CD4-positive, alpha-beta memory T cell (primary cell): ENCODE data around the gene NIPAL1. TPM values are rescaled to one million over a fixed set of nuclear protein-coding genes. Genes with fewer than 3 reads are reported as not detected.

ENCODE experiments used
- CTCF ChIA-PET: fragments of 350-600 bp; sonication (Branson Sonifier 250); formaldehyde crosslinking; loops from one replicate; lab custom pipeline; 2021; ENCODE audit warnings: inconsistent platforms; ENCODE audit not compliant: partially characterized antibody; lab: Charles Lee
- POLR2A ChIA-PET: fragments of 350-600 bp; sonication (Branson Sonifier 250); formaldehyde crosslinking; loops from one replicate; lab custom pipeline; 2021; ENCODE audit not compliant: partially characterized antibody; lab: Charles Lee
- DNase-seq, 5 donors: peaks; one replicate each; pipeline versions ENCODE4 v3.0.0 to v3.0.0-alpha.2; 2020 to 2022; ENCODE audit warnings: mixed read lengths in 1 of 5
- H3K27ac ChIP-seq: one replicate; pipeline ENCODE4 v1.7.0; 2013; ENCODE audit warnings: low read depth, low read length
- H3K27me3 ChIP-seq: 2 replicates; pipeline ENCODE4 v1.7.0; 2013; ENCODE audit warnings: mild to moderate bottlenecking, low read length, moderate library complexity; ENCODE audit not compliant: insufficient read depth
- H3K36me3 ChIP-seq: 2 replicates; pipeline ENCODE4 v1.7.0; 2013; ENCODE audit warnings: mild to moderate bottlenecking, low read length, moderate library complexity; ENCODE audit not compliant: insufficient read depth
- H3K4me1 ChIP-seq: 2 replicates; pipeline ENCODE4 v1.7.0; 2013; ENCODE audit warnings: mild to moderate bottlenecking, low read length, moderate library complexity; ENCODE audit not compliant: insufficient read depth
- H3K4me3 ChIP-seq, 2 donors: one replicate each; pipeline ENCODE4 v1.7.0; 2013; ENCODE audit warnings: low read length in 2 of 2, mild to moderate bottlenecking in 1 of 2
- H3K9me3 ChIP-seq, 2 donors: one replicate each; pipeline ENCODE4 v1.7.0; 2013; ENCODE audit warnings: low read length in 2 of 2, control low read depth in 1 of 2; ENCODE audit not compliant: control insufficient read depth in 1 of 2
- H3K27ac Mint-ChIP-seq, 7 donors: one replicate each; pipeline ENCODE4 v1.8.0; 2020 to 2021; ENCODE audit warnings: mixed read lengths in 7 of 7, mild to moderate bottlenecking in 6 of 7, inconsistent platforms in 3 of 7, moderate library complexity in 3 of 7
- H3K27me3 Mint-ChIP-seq, 2 donors: one replicate each; pipeline ENCODE4 v1.8.0; 2020 to 2021; ENCODE audit warnings: mixed read lengths in 2 of 2
- H3K36me3 Mint-ChIP-seq, 2 donors: one replicate each; pipeline ENCODE4 v1.8.0; 2020 to 2021; ENCODE audit warnings: mixed read lengths in 2 of 2, inconsistent platforms in 1 of 2, mild to moderate bottlenecking in 1 of 2
- H3K4me1 Mint-ChIP-seq, 4 donors: one replicate each; pipeline ENCODE4 v1.8.0; 2020 to 2021; ENCODE audit warnings: mixed read lengths in 4 of 4, mild to moderate bottlenecking in 1 of 4
- H3K4me3 Mint-ChIP-seq, 8 donors: one replicate each; pipeline ENCODE4 v1.8.0; 2020 to 2021; ENCODE audit warnings: mixed read lengths in 8 of 8, mild to moderate bottlenecking in 7 of 8, moderate library complexity in 6 of 8, inconsistent platforms in 3 of 8
- H3K9me3 Mint-ChIP-seq, 8 donors: one replicate each; pipeline ENCODE4 v1.8.0; 2020 to 2021; ENCODE audit warnings: mixed read lengths in 8 of 8, mild to moderate bottlenecking in 5 of 8, inconsistent platforms in 3 of 8, moderate library complexity in 1 of 8
- intact Hi-C: fragments of 100-400 bp; cut with micrococcal nuclease; formaldehyde crosslinking; loops from one replicate; pipeline ENCODE4 v1.15.1; 2023
- polyA plus RNA-seq, 2 donors: library from polyadenylated mRNA; unstranded; fragments of 300-500 nt; fragmentation: Illumina TruSeq; gene quantifications; one replicate each; pipeline ENCODE4 v1.2.3, GENCODE V29; 2021
- total RNA-seq, 2 experiments: library from RNA; stranded (reverse); gene quantifications; one replicate each; pipeline ENCODE4 v1.2.3, GENCODE V29; 2021

Gene NIPAL1
- total and polyA plus RNA-seq, 4 experiments from 2014 or later, result 0.65 to 3.3 (median 1.8) TPM

- no peak overlapping the region for H3K27ac ChIP-seq
- ChIA-PET POLR2A (no interaction called here), CTCF (no interaction called here)
- H3K27me3 ChIP-seq, result no peaks in the 10 kb centered on the region
- Mint-ChIP-seq H3K27me3 (peaks cover 8 to 19% of the 10 kb centered on the region in 2 donors), H3K9me3 (peaks cover 0 to 7% (median under 1%) of the 10 kb centered on the region in 8 donors), H3K36me3 (no peaks in the 10 kb centered on the region), H3K4me1 (peaks cover 4 to 12% (median 6%) of the 10 kb centered on the region in 4 donors), H3K4me3 (no peak overlapping the region), H3K27ac (no peak overlapping the region)
- DNase-seq, result no peak
- H3K36me3 ChIP-seq, result no peaks in the 10 kb centered on the region
- H3K4me1 ChIP-seq, result peaks cover 16% of the 10 kb centered on the region
- intact Hi-C loops, result no loop called here
- no peak overlapping the region for H3K4me3 ChIP-seq
- no peaks in the 10 kb centered on the region for H3K9me3 ChIP-seq
Observed at GRCh38 chr4:48012824-48013223, 3.7 kb upstream of the NIPAL1 start.

- no peak overlapping the region for H3K27ac Mint-ChIP-seq
- H3K36me3 Mint-ChIP-seq, result no peaks in the 10 kb centered on the region
- no peaks in the 10 kb centered on the region for H3K27me3 ChIP-seq
- peaks cover 16% of the 10 kb centered on the region for H3K4me1 ChIP-seq
- CTCF ChIA-PET, result interaction anchor here (1.4 to 1.7 kb wide), 2 partner anchors 13 to 19 kb away, joined by 4 to 7 read pairs; no protein-coding TSS in a partner anchor
- H3K9me3 Mint-ChIP-seq, result no peaks in the 10 kb centered on the region
- H3K27ac ChIP-seq, result no peak overlapping the region
- intact Hi-C loops, result loop anchor here (5.0 kb wide), 2 partner anchors 103 to 252 kb away; partner anchors contain the start of genes NFXL1 and TEC
- no peak for DNase-seq
- H3K4me3 ChIP-seq, result no peak overlapping the region
- H3K4me1 Mint-ChIP-seq, result peaks cover 4 to 12% (median 6%) of the 10 kb centered on the region in 4 donors
- peak overlapping the region in 2 of 8 donors; percentile 77 to 82 for H3K4me3 Mint-ChIP-seq
- POLR2A ChIA-PET, result no interaction called here
- no peaks in the 10 kb centered on the region for H3K36me3 ChIP-seq
- H3K9me3 ChIP-seq, result no peaks in the 10 kb centered on the region
- H3K27me3 Mint-ChIP-seq, result peaks cover 8 to 19% of the 10 kb centered on the region in 2 donors
Observed at GRCh38 chr4:48015216-48015615, 1.4 kb upstream of the NIPAL1 start.

- peaks cover 8 to 16% of the 10 kb centered on the region in 2 donors for H3K27me3 Mint-ChIP-seq
- intact Hi-C loops, result loop anchor here (1.0 to 5.0 kb wide), 3 partner anchors 72 to 252 kb away; partner anchors contain the start of genes NFXL1 and TEC
- peak overlapping the region; percentile 77 to 92 (median 87) for H3K4me3 Mint-ChIP-seq
- H3K27me3 ChIP-seq, result no peaks in the 10 kb centered on the region
- H3K36me3 Mint-ChIP-seq, result no peaks in the 10 kb centered on the region
- H3K9me3 Mint-ChIP-seq, result no peaks in the 10 kb centered on the region
- H3K27ac ChIP-seq, result no peak overlapping the region
- no peaks in the 10 kb centered on the region for H3K36me3 ChIP-seq
- no peaks in the 10 kb centered on the region for H3K9me3 ChIP-seq
- ChIA-PET POLR2A (no interaction called here), CTCF (interaction anchor here (1.0 to 1.7 kb wide), 2 partner anchors 17 to 18 kb away, joined by 3 to 7 read pairs; no protein-coding TSS in a partner anchor)
- DNase-seq, result no peak
- H3K4me3 ChIP-seq, result no peak overlapping the region
- H3K4me1 ChIP-seq, result peaks cover 16% of the 10 kb centered on the region
- H3K4me1 Mint-ChIP-seq, result peaks cover 4 to 12% (median 6%) of the 10 kb centered on the region in 4 donors
- H3K27ac Mint-ChIP-seq, result peak overlapping the region in 2 of 7 donors; percentile 19 to 44
Observed at GRCh38 chr4:48015678-48016077, 894 bp upstream of the NIPAL1 start.

DNA sequence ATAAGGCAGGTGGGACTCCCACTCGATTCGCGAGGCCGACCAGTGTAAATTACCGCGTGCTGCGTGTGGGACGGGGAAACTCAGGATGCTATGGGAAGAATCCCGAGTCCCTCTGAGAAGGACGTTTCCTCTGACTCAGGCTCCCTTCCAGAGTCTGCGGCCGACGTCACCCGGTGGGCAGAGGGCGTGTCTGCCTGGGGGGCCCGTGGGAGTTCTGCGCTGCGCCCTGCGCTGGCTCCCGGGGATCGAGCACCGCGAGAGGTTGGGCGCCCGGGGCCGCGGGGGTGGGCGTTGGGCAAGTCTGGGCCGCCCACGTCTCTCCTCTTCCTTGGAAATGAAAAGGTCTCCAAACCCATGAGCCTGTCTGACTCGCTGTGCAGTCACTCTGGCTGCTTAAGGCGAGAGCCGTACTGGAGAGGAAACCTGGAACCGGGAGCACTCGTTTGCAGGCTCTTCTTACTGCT lies 568 bp downstream of the NIPAL1 start:
- Mint-ChIP-seq H3K27ac (peak overlapping the region in 4 of 7 donors; percentile 6 to 47 (median 22)), H3K4me1 (peaks cover 4 to 12% (median 9%) of the 10 kb centered on the region in 4 donors), H3K9me3 (peaks cover 0 to 2% (median 0%) of the 10 kb centered on the region in 8 donors), H3K27me3 (peaks cover 8 to 12% of the 10 kb centered on the region in 2 donors), H3K36me3 (no peaks in the 10 kb centered on the region), H3K4me3 (peak overlapping the region; percentile 74 to 92 (median 84))
- ChIA-PET POLR2A (no interaction called here), CTCF (interaction anchor here (3.9 kb wide), 1 partner anchor 17 kb away, joined by 41 read pairs; no protein-coding TSS in a partner anchor)
- DNase-seq, result peak; percentile 3 to 36 (median 6)
- intact Hi-C loops, result loop anchor here (5.0 kb wide), 2 partner anchors 105 to 250 kb away; partner anchors contain the start of genes NFXL1 and TEC
- no peaks in the 10 kb centered on the region for H3K36me3 ChIP-seq
- peaks cover 16% of the 10 kb centered on the region for H3K4me1 ChIP-seq
- no peaks in the 10 kb centered on the region for H3K9me3 ChIP-seq
- peak overlapping the region in 1 of 2 donors; percentile 57 for H3K4me3 ChIP-seq
- H3K27ac ChIP-seq, result no peak overlapping the region
- H3K27me3 ChIP-seq, result no peaks in the 10 kb centered on the region

DNA sequence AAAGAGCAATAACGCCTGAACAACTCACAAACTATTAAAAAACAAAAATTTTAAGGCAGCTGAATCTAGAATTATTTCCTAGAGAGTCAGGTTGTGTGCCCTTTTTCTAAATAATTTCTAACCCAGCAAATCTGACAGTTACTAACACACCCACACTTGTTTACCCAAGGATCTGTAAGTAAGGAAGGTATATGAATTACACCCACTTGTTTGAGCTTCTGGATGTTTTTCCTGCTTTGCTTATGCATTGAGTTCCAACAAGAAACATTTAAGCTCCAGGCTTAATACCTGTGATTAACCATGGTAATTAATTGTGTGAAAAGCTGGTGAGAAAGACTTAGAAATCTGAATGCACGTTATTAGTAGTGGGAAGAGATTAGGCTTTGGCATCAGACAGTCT lies 1.5 kb downstream of the NIPAL1 start:
- POLR2A ChIA-PET, result interaction anchor here (0.6 kb wide), 1 partner anchor 84 kb away, joined by 4 read pairs; no protein-coding TSS in a partner anchor
- Histone ChIP-seq H3K36me3 (no peaks in the 10 kb centered on the region), H3K9me3 (no peaks in the 10 kb centered on the region), H3K4me1 (peaks cover 16% of the 10 kb centered on the region), H3K27ac (no peak overlapping the region), H3K27me3 (no peaks in the 10 kb centered on the region), H3K4me3 (no peak overlapping the region)
- DNase-seq, result no peak
- Mint-ChIP-seq H3K27ac (no peak overlapping the region), H3K9me3 (peaks cover 0 to 2% (median 0%) of the 10 kb centered on the region in 8 donors), H3K36me3 (no peaks in the 10 kb centered on the region), H3K4me1 (peaks cover 4 to 12% (median 9%) of the 10 kb centered on the region in 4 donors), H3K4me3 (no peak overlapping the region), H3K27me3 (peaks cover 7 to 11% of the 10 kb centered on the region in 2 donors)
- CTCF ChIA-PET, result interaction anchor here (0.7 to 3.9 kb wide), 3 partner anchors 13 to 27 kb away, joined by 3 to 41 read pairs (median 3); no protein-coding TSS in a partner anchor
- intact Hi-C loops, result loop anchor here (5.0 kb wide), 2 partner anchors 106 to 249 kb away; partner anchors contain the start of genes NFXL1 and TEC

DNA sequence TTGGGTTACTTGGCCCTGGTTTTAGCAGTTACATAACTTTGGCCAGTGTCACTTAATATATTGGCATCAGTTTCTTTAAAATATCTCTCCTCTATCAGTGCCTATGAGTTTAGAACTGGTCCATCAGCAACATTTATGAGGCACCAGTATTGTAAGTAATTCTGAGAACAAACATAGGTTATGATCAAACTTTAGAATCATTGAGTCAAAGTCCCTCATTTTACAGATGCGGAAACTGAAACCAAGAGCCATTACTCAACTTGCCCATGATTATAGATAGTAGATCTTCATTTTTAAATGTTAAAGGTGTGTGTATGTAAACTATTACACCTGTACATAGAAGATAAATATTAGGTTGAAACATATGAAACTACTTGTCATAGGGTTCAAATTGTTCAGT lies 4.5 kb downstream of the NIPAL1 start:
- Histone ChIP-seq H3K4me1 (peaks cover 9% of the 10 kb centered on the region), H3K27me3 (no peaks in the 10 kb centered on the region), H3K36me3 (no peaks in the 10 kb centered on the region), H3K4me3 (no peak overlapping the region), H3K9me3 (no peaks in the 10 kb centered on the region), H3K27ac (no peak overlapping the region)
- ChIA-PET POLR2A (no interaction called here), CTCF (interaction anchor here (3.9 kb wide), 1 partner anchor 13 kb away, joined by 41 read pairs; no protein-coding TSS in a partner anchor)
- Mint-ChIP-seq H3K36me3 (no peaks in the 10 kb centered on the region), H3K27ac (no peak overlapping the region), H3K4me3 (peak overlapping the region in 1 of 8 donors; percentile 1), H3K27me3 (peaks cover 1 to 8% of the 10 kb centered on the region in 2 donors), H3K9me3 (peaks cover 0 to 2% (median 0%) of the 10 kb centered on the region in 8 donors), H3K4me1 (peaks cover under 1 to 6% (median 5%) of the 10 kb centered on the region in 4 donors)
- intact Hi-C loops, result no loop called here
- DNase-seq, result no peak

- CTCF ChIA-PET, result no interaction called here
- Histone ChIP-seq H3K4me3 (no peak overlapping the region), H3K9me3 (no peaks in the 10 kb centered on the region), H3K27ac (no peak overlapping the region), H3K27me3 (no peaks in the 10 kb centered on the region), H3K36me3 (no peaks in the 10 kb centered on the region), H3K4me1 (peaks cover 2% of the 10 kb centered on the region)
- intact Hi-C loops, result no loop called here
- DNase-seq, result no peak
- H3K27me3 Mint-ChIP-seq, result peaks cover under 1 to 7% of the 10 kb centered on the region in 2 donors
- H3K9me3 Mint-ChIP-seq, result peaks cover 0 to 2% (median 0%) of the 10 kb centered on the region in 8 donors
- peaks cover 0 to 4% (median 3%) of the 10 kb centered on the region in 4 donors for H3K4me1 Mint-ChIP-seq
- H3K4me3 Mint-ChIP-seq, result no peak overlapping the region
- POLR2A ChIA-PET, result no interaction called here
- H3K36me3 Mint-ChIP-seq, result no peaks in the 10 kb centered on the region
- no peak overlapping the region for H3K27ac Mint-ChIP-seq
Observed at GRCh38 chr4:48022192-48022799, 5.7 kb downstream of the NIPAL1 start.
